HUES48 (cell line): ENCODE data around the gene TSPAN17.

Experiments
- H3K27ac ChIP-seq: one replicate; pipeline ENCODE4 v1.7.0; 2013; ENCODE audit warnings: low read depth, low read length, inconsistent platforms
- H3K27me3 ChIP-seq: 2 replicates; pipeline ENCODE4 v1.6.1; 2013; ENCODE audit warnings: mild to moderate bottlenecking, low read length; ENCODE audit not compliant: control insufficient read depth, insufficient read depth
- H3K36me3 ChIP-seq: 2 replicates; pipeline ENCODE4 v1.6.1; 2013; ENCODE audit warnings: low read length; ENCODE audit not compliant: control insufficient read depth, insufficient read depth
- H3K4me1 ChIP-seq: 2 replicates; pipeline ENCODE4 v1.6.1; 2013; ENCODE audit warnings: mild to moderate bottlenecking, low read length; ENCODE audit not compliant: control insufficient read depth, insufficient read depth
- H3K4me3 ChIP-seq: 2 replicates; pipeline ENCODE4 v1.5.1; 2013; ENCODE audit warnings: mild to moderate bottlenecking, low read depth, low read length
- H3K9ac ChIP-seq: 2 replicates; pipeline ENCODE4 v1.6.1; 2013; ENCODE audit warnings: mild to moderate bottlenecking, low read depth, low read length, moderate library complexity
- H3K9me3 ChIP-seq: 2 replicates; pipeline ENCODE4 v1.6.1; 2013; ENCODE audit warnings: low read length; ENCODE audit not compliant: control insufficient read depth, insufficient read depth

Gene TSPAN17

DNA sequence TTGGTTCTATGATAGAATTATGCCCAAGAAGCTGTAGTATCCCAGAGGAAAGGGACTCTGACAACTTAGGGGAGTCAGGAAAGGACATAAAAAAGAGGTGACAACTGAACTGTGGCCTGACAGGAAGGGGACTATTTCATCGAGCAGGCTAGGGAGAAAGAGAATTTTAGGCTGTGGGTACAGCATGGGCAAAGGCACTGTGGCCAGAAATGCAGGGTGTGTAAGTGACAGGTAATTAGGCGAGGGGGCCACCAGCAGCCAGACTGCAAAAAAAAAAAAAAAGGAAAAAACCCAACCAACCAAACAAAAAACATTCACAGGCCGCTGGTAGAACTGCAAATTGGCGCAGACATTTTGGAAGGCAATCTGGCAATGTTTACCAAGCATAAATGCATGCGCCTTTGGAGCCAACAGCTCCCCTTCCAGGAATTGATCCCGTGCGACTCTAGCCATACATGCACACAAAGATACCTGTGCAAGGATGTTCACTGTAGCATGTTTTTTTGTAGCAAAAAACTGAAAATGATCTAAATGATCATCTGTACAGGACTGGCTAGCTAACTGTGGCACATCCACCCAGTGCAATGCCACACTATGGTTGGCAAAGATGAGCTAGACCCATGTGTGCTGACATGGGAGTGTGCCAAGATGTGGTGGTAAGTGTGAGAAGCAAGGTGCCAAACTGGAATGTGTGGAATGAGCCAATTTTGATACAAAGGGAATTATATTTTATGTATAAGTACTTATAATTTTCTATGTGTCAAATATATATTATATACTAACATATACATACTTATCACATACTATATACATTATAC is 15.7 kb upstream of the TSPAN17 start:
- H3K9ac ChIP-seq: no peak overlapping the region
- H3K36me3 ChIP-seq: no peaks in the 10 kb centered on the region
- peaks cover 18% of the 10 kb centered on the region; the same call in 1 of the 2 replicates for H3K4me1 ChIP-seq
- H3K27me3 ChIP-seq: peaks cover 54% of the 10 kb centered on the region
- no peak overlapping the region for H3K27ac ChIP-seq
- peak overlapping the region; percentile 81; the same call in 1 of the 2 replicates for H3K4me3 ChIP-seq
- H3K9me3 ChIP-seq: no peaks in the 10 kb centered on the region

DNA sequence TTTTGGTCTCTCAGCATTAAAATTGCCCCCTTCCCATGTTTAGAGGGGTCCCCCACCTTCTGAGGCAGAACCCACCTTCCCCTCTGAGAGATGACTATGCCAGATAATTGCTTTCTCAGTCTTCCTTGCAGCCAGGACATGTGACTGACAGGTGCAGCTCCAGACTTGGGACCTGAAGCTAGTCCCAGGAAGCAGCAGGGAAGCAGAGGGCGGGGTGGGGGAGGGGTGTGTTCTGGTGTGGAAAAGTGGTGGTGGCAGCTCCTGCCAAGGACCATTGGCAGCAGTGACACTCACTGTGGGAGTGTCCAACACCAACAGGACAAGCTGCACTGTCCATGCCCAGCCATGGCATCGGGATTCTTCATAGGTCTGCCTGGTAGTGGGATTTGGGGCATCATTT is 14.5 kb upstream of the TSPAN17 start:
- Histone ChIP-seq H3K4me3 (no peak overlapping the region), H3K27ac (no peak overlapping the region), H3K9ac (no peak overlapping the region), H3K4me1 (peaks cover 18% of the 10 kb centered on the region; the same call in 1 of the 2 replicates), H3K36me3 (no peaks in the 10 kb centered on the region), H3K9me3 (no peaks in the 10 kb centered on the region), H3K27me3 (peaks cover 54% of the 10 kb centered on the region)

DNA sequence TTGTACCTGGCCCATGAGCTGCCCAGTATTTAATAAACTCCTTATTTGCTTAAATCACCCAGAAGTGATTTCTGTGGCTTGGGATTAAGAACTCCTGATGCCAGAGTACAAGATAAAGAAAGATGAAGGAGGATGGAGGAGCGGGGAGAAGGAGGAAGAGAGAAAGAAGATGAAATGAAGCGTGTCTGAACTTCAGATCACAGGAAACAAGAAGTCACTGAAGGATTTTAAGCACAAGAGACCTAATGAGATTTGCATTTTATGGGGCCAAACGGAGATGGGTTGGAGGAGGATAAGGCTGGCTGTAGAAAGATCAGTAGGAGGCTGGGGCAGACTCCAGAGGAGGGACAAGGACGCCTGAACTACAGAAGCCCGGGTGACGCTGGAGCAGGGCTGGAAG is 13.7 kb upstream of the TSPAN17 start:
- H3K36me3 ChIP-seq: no peaks in the 10 kb centered on the region
- no peak overlapping the region for H3K9ac ChIP-seq
- peaks cover 16% of the 10 kb centered on the region; the same call in 1 of the 2 replicates for H3K4me1 ChIP-seq
- no peak overlapping the region for H3K27ac ChIP-seq
- H3K27me3 ChIP-seq: peaks cover 47% of the 10 kb centered on the region
- H3K9me3 ChIP-seq: no peaks in the 10 kb centered on the region
- no peak overlapping the region for H3K4me3 ChIP-seq

DNA sequence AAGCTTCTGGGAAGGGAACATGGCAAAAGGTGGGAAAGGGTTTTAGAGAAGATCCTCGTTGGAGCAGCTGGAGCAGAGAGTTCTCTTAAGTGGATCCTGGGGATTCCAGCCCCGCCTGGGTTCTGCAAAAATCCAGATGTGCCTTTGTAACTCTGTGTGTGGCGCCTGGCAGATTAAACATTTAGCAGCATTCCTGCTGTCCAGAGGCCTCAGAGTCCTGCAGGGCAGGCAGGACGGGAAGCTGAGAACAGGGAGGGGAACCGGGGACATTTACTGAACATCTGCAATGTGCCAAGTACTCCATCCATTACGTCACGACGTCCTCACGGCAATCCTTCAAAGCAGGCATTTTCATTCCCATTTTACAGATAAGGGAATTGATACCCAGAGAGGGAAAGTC is 10.9 kb upstream of the TSPAN17 start:
- Histone ChIP-seq H3K4me3 (no peak overlapping the region), H3K4me1 (peaks cover 13% of the 10 kb centered on the region; the same call in 1 of the 2 replicates), H3K27ac (peak overlapping the region; percentile 8), H3K9me3 (no peaks in the 10 kb centered on the region), H3K27me3 (peaks cover 23% of the 10 kb centered on the region), H3K36me3 (no peaks in the 10 kb centered on the region), H3K9ac (no peak overlapping the region)

DNA sequence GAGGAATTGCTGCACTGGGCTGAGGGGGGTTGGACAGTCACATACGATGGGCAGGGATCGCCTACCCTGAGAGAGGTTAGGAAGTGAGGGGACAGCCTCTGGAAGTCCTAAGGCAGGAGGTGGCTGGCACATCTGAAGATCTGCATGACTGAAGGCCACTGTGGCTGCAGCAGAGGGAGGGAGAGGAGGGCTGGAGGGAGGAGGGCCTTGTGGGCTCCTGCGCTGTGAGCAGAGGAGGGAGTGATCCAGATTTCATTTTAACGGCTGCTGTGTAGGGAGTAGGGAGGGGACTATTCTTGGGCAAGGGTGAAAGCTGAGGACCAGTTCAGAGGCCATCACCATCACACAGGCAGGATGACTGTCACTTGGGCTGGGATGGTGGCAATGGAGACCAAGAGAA is 9.7 kb upstream of the TSPAN17 start:
- Histone ChIP-seq H3K9me3 (no peaks in the 10 kb centered on the region), H3K27me3 (peaks cover 15% of the 10 kb centered on the region)

DNA sequence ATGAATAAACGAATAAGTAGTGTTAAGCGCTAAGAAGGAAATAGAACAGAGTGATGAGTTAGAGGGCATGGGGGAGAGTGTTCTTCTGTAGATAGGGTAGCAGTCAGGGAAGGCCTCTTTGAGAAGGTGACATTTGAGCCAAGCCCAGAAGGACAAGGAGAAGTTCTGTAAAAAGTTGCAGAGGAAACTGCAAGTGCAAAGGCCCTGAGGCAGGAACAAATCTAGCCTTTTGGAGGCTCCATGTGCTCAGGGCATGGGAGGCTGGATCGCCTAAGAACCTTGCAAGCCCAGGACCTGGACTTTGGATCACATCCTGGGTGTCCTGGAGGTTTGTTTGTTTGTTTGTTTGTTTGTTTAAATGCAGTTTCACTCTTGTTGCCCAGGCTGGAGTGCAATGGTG is 8.8 kb upstream of the TSPAN17 start:
- no peaks in the 10 kb centered on the region for H3K36me3 ChIP-seq
- peaks cover 7% of the 10 kb centered on the region for H3K27me3 ChIP-seq
- H3K9me3 ChIP-seq: no peaks in the 10 kb centered on the region
- H3K4me3 ChIP-seq: no peak overlapping the region
- H3K27ac ChIP-seq: no peak overlapping the region
- H3K9ac ChIP-seq: no peak overlapping the region
- peaks cover 23% of the 10 kb centered on the region for H3K4me1 ChIP-seq

More for the DNA sequence above, 9.7 kb upstream of the TSPAN17 start:
- H3K36me3 ChIP-seq: no peaks in the 10 kb centered on the region
- no peak overlapping the region for H3K9ac ChIP-seq
- no peak overlapping the region for H3K27ac ChIP-seq
- H3K4me3 ChIP-seq: no peak overlapping the region
- H3K4me1 ChIP-seq: peaks cover 17% of the 10 kb centered on the region; the same call in 1 of the 2 replicates

DNA sequence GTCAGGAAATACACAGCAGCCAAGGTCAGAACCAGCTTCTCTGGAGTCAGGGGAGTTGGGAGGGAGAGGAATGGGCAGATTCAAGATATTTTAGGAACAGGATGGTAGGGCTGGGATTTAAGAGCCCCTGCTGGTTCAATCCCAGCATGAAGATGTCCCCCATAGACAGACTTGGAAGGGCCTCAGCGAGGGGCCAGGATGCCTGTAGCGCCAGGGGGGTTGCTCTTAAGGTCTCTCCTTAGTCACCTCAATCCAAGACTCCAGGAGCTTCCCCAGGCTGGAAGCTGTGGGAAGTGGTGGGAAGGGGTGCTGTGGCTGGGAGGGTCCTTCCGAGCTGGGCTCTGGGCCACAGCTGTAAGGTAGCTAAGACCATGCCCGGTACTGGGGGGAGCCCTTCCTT is 8.1 kb upstream of the TSPAN17 start:
- Histone ChIP-seq H3K9me3 (no peaks in the 10 kb centered on the region), H3K9ac (no peak overlapping the region), H3K27me3 (peaks cover 2% of the 10 kb centered on the region; the same call in 1 of the 2 replicates), H3K36me3 (no peaks in the 10 kb centered on the region), H3K27ac (no peak overlapping the region), H3K4me1 (peaks cover 24% of the 10 kb centered on the region), H3K4me3 (no peak overlapping the region)

DNA sequence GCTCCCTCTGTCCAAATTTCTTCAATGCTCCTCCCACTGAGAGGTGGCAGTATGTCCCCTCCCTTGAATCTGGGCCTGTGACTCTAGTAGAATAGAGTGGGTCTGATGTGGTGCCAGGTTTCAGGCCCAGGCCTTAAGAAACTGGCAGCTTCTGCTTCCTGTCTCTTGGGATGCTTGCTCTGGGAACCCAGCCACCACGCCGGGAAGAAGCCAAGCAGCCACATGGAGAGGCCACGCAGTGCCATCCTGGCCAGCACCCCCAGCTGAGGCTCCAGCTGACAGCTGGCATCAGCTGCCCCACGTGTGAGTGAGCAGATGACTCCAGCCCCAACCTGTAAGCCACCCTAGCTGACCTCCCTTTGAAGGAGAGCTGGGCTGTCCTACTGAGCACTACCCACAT is 7.3 kb upstream of the TSPAN17 start:
- Histone ChIP-seq H3K4me1 (peaks cover 22% of the 10 kb centered on the region), H3K27me3 (no peaks in the 10 kb centered on the region), H3K27ac (no peak overlapping the region)

DNA sequence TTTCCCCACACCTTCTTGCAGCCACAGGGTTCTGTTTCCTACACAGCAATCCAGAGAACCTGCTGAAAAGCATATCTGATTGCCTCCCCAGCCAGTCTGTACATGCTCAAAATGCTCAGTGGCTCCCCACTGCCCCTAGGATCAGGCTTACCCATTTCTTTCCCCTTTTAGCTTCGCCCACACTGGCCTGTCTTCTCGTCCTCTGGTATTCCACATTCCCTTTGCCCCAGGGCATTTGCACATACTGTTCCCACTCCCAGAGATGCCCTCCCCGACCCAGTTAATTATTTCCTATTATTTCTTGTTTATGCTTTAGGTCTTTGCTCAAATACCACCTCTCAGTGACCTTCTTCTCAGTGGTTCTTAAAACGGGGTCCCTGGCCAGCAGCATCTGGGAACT is 6.7 kb upstream of the TSPAN17 start:
- H3K4me1 ChIP-seq: peaks cover 22% of the 10 kb centered on the region
- H3K36me3 ChIP-seq: no peaks in the 10 kb centered on the region
- no peaks in the 10 kb centered on the region for H3K27me3 ChIP-seq
- H3K9me3 ChIP-seq: no peaks in the 10 kb centered on the region
- H3K27ac ChIP-seq: no peak overlapping the region
- no peak overlapping the region for H3K4me3 ChIP-seq
- no peak overlapping the region for H3K9ac ChIP-seq

More for the DNA sequence above, 7.3 kb upstream of the TSPAN17 start:
- Histone ChIP-seq H3K9me3 (no peaks in the 10 kb centered on the region), H3K36me3 (no peaks in the 10 kb centered on the region), H3K9ac (no peak overlapping the region), H3K4me3 (no peak overlapping the region)

DNA sequence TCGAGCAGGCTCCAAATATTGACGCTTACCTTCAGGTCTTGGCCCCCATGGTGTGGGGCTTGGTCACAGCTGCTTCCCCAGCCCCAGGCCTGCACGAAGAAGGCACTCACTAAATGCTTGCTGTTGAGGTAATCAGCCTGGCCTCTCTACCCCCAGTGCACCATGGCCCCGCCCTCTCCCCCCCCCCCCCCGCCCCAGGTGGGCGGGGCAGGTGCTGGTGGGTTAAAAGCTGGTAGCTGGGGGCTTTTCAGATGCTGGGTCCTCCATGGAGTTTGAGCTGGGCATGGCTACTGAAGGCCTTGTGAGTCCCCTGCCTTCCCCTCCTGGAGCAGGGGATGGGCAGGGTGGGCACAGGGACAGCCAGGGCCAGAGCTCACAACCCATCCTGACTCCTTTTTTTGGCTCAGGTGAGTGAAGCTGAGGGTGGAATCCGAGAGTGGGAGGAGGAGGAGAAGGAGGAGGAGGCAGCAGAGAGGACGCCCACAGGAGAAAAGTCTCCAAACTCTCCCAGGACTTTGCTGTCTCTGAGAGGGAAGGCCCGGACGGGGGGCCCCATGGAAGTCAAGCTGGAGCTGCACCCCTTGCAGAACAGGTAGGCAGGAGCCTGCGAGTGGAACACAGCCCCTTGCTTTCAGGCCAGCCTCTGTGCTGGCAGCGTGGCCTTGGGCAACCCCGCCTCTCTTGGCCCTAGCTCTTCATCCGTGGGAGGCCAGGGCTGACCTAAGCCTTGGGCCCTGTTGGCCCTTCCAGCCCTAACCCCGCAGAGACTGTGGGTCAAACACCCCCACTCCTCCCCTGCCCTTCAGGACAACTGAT is 4.4 kb upstream of the TSPAN17 start:
- Histone ChIP-seq H3K9ac (no peak overlapping the region), H3K9me3 (no peaks in the 10 kb centered on the region), H3K27ac (no peak overlapping the region), H3K27me3 (no peaks in the 10 kb centered on the region), H3K4me1 (peaks cover 26% of the 10 kb centered on the region), H3K4me3 (no peak overlapping the region), H3K36me3 (no peaks in the 10 kb centered on the region)
